Caco-2 (cell line): ENCODE data around the gene KRTAP12-3. TPM values are rescaled to one million over a fixed set of nuclear protein-coding genes. Genes with fewer than 3 reads are reported as not detected.
"Not testable (repeated sequence)": the region's sequence is repeated elsewhere in the genome, so short reads cannot be mapped to it uniquely, and the experiment has no call there.

Experiments
- BruUV-seq: library from RNA; stranded (reverse); fragments of 400-500 nt; replicated peaks from 2 replicates; lab custom pipeline; 2021; lab: Mats Ljungman, UMichigan
- CTCF ChIA-PET: fragments of 300-600 bp; sonication (Branson Sonifier 250); formaldehyde crosslinking; loops from one replicate; lab custom pipeline; 2022; ENCODE audit warnings: antibody characterized with exemption; lab: Charles Lee
- POLR2A ChIA-PET: fragments of 300-600 bp; sonication (Branson Sonifier 250); formaldehyde crosslinking; loops from one replicate; lab custom pipeline; 2022; ENCODE audit warnings: antibody characterized with exemption; lab: Charles Lee
- DNase-seq, 2 experiments: peaks; one replicate each; pipeline versions ENCODE4 v3.0.0 to v3.0.0-alpha.2; 2020 to 2022
- H3K27me3 ChIP-seq: replicated peaks from 2 replicates; pipeline ENCODE4 v1.6.0; 2011; ENCODE audit warnings: low read length; ENCODE audit not compliant: control insufficient read depth, insufficient read depth
- H3K36me3 ChIP-seq: 2 replicates; pipeline ENCODE4 v1.5.1; 2011; ENCODE audit warnings: low read length; ENCODE audit not compliant: control insufficient read depth, insufficient read depth
- H3K4me1 ChIP-seq: fragments of 250-450 bp; sonication (Bioruptor Pico); 2 replicates; pipeline ENCODE4 v1.5.1; 2020; ENCODE audit warnings: mild to moderate bottlenecking
- H3K4me3 ChIP-seq: 2 replicates; pipeline ENCODE4 v1.5.1; 2011; ENCODE audit warnings: low read depth, mild to moderate bottlenecking, control low read depth, low read length
- H3K9me3 ChIP-seq: fragments of 250-450 bp; sonication (Bioruptor Pico); 2 replicates; pipeline ENCODE4 v1.5.1; 2020; ENCODE audit warnings: mild to moderate bottlenecking, moderate library complexity
- H3K27ac Mint-ChIP-seq: one replicate; pipeline ENCODE4 v1.8.0; 2022; ENCODE audit warnings: mixed read lengths; ENCODE audit not compliant: unreplicated experiment
- H3K27me3 Mint-ChIP-seq: one replicate; pipeline ENCODE4 v1.8.0; 2022; ENCODE audit warnings: mixed read lengths; ENCODE audit not compliant: insufficient read depth, unreplicated experiment
- H3K36me3 Mint-ChIP-seq: one replicate; pipeline ENCODE4 v1.8.0; 2022; ENCODE audit warnings: mild to moderate bottlenecking, mixed read lengths; ENCODE audit not compliant: insufficient read depth, unreplicated experiment
- H3K4me1 Mint-ChIP-seq: one replicate; pipeline ENCODE4 v1.8.0; 2022; ENCODE audit warnings: low read depth, mixed read lengths; ENCODE audit not compliant: unreplicated experiment
- H3K4me3 Mint-ChIP-seq: one replicate; pipeline ENCODE4 v1.8.0; 2022; ENCODE audit warnings: mild to moderate bottlenecking, moderate library complexity, mixed read lengths; ENCODE audit not compliant: unreplicated experiment
- H3K9me3 Mint-ChIP-seq: one replicate; pipeline ENCODE4 v1.8.0; 2022; ENCODE audit warnings: mixed read lengths; ENCODE audit not compliant: unreplicated experiment
- intact Hi-C: fragments of 100-400 bp; cut with micrococcal nuclease; formaldehyde crosslinking; loops from one replicate; pipeline ENCODE4 v1.10.0; 2022; ENCODE audit not compliant: unreplicated experiment
- total RNA-seq: library from RNA; stranded (reverse); gene quantifications from 2 replicates; pipeline ENCODE4 v1.2.3, GENCODE V29; 2022
- TF ChIP-seq, protein P1 (sequence below), 2 experiments: fragments of 200-600 bp in 1 of 2; IDR thresholded peaks; 1 replicate in 1 of 2; 2 replicates in 1 of 2; pipeline versions ENCODE4 v1.5.1 to v1.8.0; 2011 to 2022; ENCODE audit warnings: antibody characterized with exemption in 1 of 2, control low read depth in 1 of 2, inconsistent platforms in 1 of 2, low read depth in 1 of 2, low read length in 1 of 2, mild to moderate bottlenecking in 1 of 2, moderate library complexity in 1 of 2; ENCODE audit not compliant: insufficient read depth in 1 of 2, severe bottlenecking in 1 of 2, unreplicated experiment in 1 of 2

The KRTAP12-3 gene
- total RNA-seq, 1 experiment from 2014 or later, result not detected

- ChIA-PET CTCF (no interaction called here), POLR2A (no interaction called here)
- no peak overlapping the region for H3K4me3 Mint-ChIP-seq
- TF ChIP-seq, protein P1, sequence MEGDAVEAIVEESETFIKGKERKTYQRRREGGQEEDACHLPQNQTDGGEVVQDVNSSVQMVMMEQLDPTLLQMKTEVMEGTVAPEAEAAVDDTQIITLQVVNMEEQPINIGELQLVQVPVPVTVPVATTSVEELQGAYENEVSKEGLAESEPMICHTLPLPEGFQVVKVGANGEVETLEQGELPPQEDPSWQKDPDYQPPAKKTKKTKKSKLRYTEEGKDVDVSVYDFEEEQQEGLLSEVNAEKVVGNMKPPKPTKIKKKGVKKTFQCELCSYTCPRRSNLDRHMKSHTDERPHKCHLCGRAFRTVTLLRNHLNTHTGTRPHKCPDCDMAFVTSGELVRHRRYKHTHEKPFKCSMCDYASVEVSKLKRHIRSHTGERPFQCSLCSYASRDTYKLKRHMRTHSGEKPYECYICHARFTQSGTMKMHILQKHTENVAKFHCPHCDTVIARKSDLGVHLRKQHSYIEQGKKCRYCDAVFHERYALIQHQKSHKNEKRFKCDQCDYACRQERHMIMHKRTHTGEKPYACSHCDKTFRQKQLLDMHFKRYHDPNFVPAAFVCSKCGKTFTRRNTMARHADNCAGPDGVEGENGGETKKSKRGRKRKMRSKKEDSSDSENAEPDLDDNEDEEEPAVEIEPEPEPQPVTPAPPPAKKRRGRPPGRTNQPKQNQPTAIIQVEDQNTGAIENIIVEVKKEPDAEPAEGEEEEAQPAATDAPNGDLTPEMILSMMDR (IDR thresholded peaks at IDR 0.05; ENCODE audit: insufficient read depth in 1 of 2, low read depth in 1 of 2, low read length in 1 of 2, severe bottlenecking in 1 of 2, unreplicated experiment in 1 of 2), result no peak
- DNase-seq, result no peak
- peaks cover 12% of the 10 kb centered on the region for H3K27me3 Mint-ChIP-seq
- H3K4me3 ChIP-seq, result no peak overlapping the region
- intact Hi-C loops, result no loop called here
- no peaks in the 10 kb centered on the region for H3K36me3 Mint-ChIP-seq
- H3K9me3 Mint-ChIP-seq, result peaks cover 40% of the 10 kb centered on the region
- no peaks in the 10 kb centered on the region for H3K4me1 ChIP-seq
- peaks cover 16% of the 10 kb centered on the region for H3K9me3 ChIP-seq
- no peaks in the 10 kb centered on the region for H3K27me3 ChIP-seq
- no peak overlapping the region for H3K27ac Mint-ChIP-seq
- BruUV-seq, result no TSS peak
- H3K36me3 ChIP-seq, result no peaks in the 10 kb centered on the region
- no peaks in the 10 kb centered on the region for H3K4me1 Mint-ChIP-seq
Observed at GRCh38 chr21:44636209-44637017, 21.3 kb upstream of the KRTAP12-3 start.

- no peak for DNase-seq
- Histone ChIP-seq H3K36me3 (no peaks in the 10 kb centered on the region), H3K4me1 (no peaks in the 10 kb centered on the region), H3K27me3 (no peaks in the 10 kb centered on the region), H3K4me3 (no peak within 1 kb of the TSS), H3K9me3 (peaks cover 8% of the 10 kb centered on the region)
- Mint-ChIP-seq H3K4me1 (no peaks in the 10 kb centered on the region), H3K4me3 (no peak within 1 kb of the TSS), H3K27ac (no peak within 1 kb of the TSS), H3K9me3 (peaks cover 40% of the 10 kb centered on the region), H3K36me3 (no peaks in the 10 kb centered on the region), H3K27me3 (peaks cover 12% of the 10 kb centered on the region)
- BruUV-seq, result no TSS peak
- CTCF ChIA-PET, result no interaction called here
- intact Hi-C loops, result no loop called here
- TF ChIP-seq, protein P1 (IDR thresholded peaks at IDR 0.05; ENCODE audit: insufficient read depth in 1 of 2, low read depth in 1 of 2, low read length in 1 of 2, severe bottlenecking in 1 of 2, unreplicated experiment in 1 of 2), result no peak
- POLR2A ChIA-PET, result no interaction called here
Observed at GRCh38 chr21:44637018-44637850, 20.5 kb upstream of the KRTAP12-3 start, which contains the start of gene KRTAP10-10. TSS of gene KRTAP10-10 (plus strand) at chr21:44637356. CDS start at chr21:44637418, 62 bp downstream.

DNA sequence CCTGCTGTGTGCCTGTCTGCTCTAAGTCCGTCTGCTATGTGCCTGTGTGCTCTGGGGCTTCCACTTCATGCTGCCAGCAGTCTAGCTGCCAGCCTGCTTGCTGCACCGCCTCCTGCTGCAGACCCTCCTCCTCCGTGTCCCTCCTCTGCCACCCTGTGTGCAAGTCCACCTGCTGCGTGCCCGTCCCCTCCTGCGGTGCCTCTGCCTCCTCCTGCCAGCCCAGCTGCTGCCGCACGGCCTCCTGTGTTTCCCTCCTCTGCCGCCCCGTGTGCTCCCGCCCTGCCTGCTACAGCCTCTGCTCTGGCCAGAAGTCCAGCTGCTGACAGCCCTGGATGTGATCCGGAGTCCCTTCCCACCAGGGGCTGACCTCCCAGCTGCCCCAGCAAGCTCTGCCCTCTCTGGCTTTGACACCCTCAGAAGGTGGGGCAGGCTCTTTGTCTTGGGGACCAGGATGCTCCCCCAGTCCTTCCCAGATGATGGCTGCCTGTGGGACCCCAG is 19.8 kb upstream of the KRTAP12-3 start:
- DNase-seq, intact Hi-C loops, H3K36me3 Mint-ChIP-seq, H3K4me3 Mint-ChIP-seq, H3K36me3 ChIP-seq, H3K4me1 ChIP-seq, CTCF ChIA-PET, H3K9me3 ChIP-seq, H3K4me1 Mint-ChIP-seq, H3K4me3 ChIP-seq, BruUV-seq, POLR2A ChIA-PET, H3K27me3 ChIP-seq, H3K27ac Mint-ChIP-seq: not testable (repeated sequence)
- peaks cover 41% of the 10 kb centered on the region for H3K9me3 Mint-ChIP-seq
- H3K27me3 Mint-ChIP-seq, result peaks cover 14% of the 10 kb centered on the region

DNA sequence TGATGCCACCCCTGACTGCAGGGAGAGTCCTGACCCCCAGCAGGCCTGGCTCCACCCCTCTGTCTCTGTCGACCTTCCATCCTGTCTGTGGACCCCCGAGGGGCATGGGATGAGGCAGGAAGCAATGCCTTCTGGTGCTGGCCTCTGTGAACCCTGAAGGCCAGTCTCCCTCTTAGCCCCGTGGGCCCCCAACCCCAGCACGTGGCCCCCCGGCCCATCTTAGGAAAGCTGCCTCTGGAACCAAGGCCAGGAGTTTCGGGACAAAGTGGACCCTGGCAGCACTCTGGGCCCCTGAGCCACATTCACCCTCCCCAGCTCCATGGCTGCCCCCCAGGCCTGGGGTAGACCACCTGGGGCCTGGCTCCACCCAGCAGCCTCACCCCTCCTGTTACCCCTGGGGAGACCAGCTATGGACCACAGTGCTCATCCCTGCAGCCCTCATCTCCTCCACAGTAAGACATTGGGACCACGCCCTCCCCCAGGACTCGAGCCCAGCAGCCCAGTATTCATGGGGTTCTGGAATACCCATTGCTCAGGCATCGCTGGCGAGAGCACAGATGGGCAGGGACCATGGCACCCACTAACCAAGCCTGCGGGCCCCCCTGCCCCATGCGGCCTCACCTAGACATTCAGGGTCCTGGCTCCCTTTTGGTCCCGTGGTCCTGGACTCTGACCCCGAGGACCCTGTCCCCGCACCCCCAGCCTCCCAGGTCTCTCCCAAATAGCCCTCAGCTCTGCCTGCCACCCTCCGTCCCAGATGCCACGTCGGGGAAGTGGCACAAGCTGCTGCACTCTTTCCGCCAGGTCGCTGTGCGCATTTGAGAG is 19.0 kb upstream of the KRTAP12-3 start:
- H3K27ac Mint-ChIP-seq, H3K4me1 ChIP-seq, intact Hi-C loops, H3K36me3 ChIP-seq, H3K4me3 Mint-ChIP-seq, H3K36me3 Mint-ChIP-seq, DNase-seq, H3K9me3 ChIP-seq, BruUV-seq, H3K27me3 ChIP-seq, POLR2A ChIA-PET, CTCF ChIA-PET, H3K4me1 Mint-ChIP-seq, H3K4me3 ChIP-seq: not testable (repeated sequence)
- peaks cover 41% of the 10 kb centered on the region for H3K9me3 Mint-ChIP-seq
- peaks cover 12% of the 10 kb centered on the region for H3K27me3 Mint-ChIP-seq
